Activated T-cell treated with anti-CD3 and anti-CD28 coated beads for 48 hours (primary cell): ENCODE data around the gene RNASET2.

Source experiments
- DNase-seq: peaks from one replicate; pipeline ENCODE4 v3.0.0-alpha.2; 2020; ENCODE audit warnings: low read depth

The RNASET2 gene

GRCh38 chr6:166956444-166957086 lies at the start of gene RNASET2:
Gene RNASET2, minus strand, starts transcription at chr6:166956550. Its CDS starts 368 bp downstream, at chr6:166956182.
- peak; percentile 99 for DNase-seq

GRCh38 chr6:167005350-167006159 lies 49.2 kb upstream of the RNASET2 start:
- DNase-seq: no peak

GRCh38 chr6:167000759-167001158 lies 44.4 kb upstream of the RNASET2 start:
- DNase-seq: no peak

GRCh38 chr6:166999884-167000253 lies 43.5 kb upstream of the RNASET2 start:
- no peak for DNase-seq

GRCh38 chr6:166999145-166999883 lies 43.0 kb upstream of the RNASET2 start, which contains the start of gene CEP43:
Gene CEP43, plus strand, starts transcription at chr6:166999397. Its CDS starts 16 bp downstream, at chr6:166999413.
- DNase-seq: peak; percentile 91

GRCh38 chr6:166998256-166999144 lies 42.1 kb upstream of the RNASET2 start:
- peak; percentile 4 for DNase-seq

GRCh38 chr6:166997768-166998255 lies 41.5 kb upstream of the RNASET2 start:
- DNase-seq: peak; percentile 46

GRCh38 chr6:166997348-166997747 lies 41.0 kb upstream of the RNASET2 start:
- DNase-seq: no peak

- DNase-seq: no peak
These were observed 40.1 kb upstream of the RNASET2 start for GRCh38 chr6:166996406-166996805.

- DNase-seq: peak; percentile 13
These were observed 33.2 kb upstream of the RNASET2 start for GRCh38 chr6:166989427-166990032.

GRCh38 chr6:166988674-166989201 lies 32.4 kb upstream of the RNASET2 start:
- DNase-seq: no peak

- no peak for DNase-seq
These were observed 31.6 kb upstream of the RNASET2 start for GRCh38 chr6:166987930-166988329.

GRCh38 chr6:166987448-166987847 lies 31.1 kb upstream of the RNASET2 start:
- DNase-seq: no peak

GRCh38 chr6:166980738-166981137 lies 24.4 kb upstream of the RNASET2 start:
- no peak for DNase-seq

GRCh38 chr6:166977621-166978525 lies 21.5 kb upstream of the RNASET2 start:
- DNase-seq: no peak

GRCh38 chr6:166976636-166977035 lies 20.3 kb upstream of the RNASET2 start:
- DNase-seq: no peak

GRCh38 chr6:166972101-166972500 lies 15.8 kb upstream of the RNASET2 start:
- DNase-seq: no peak

- no peak for DNase-seq
These were observed 14.9 kb upstream of the RNASET2 start for GRCh38 chr6:166971271-166971670.

GRCh38 chr6:166970776-166971175 lies 14.4 kb upstream of the RNASET2 start:
- no peak for DNase-seq

- DNase-seq: no peak
These were observed 13.7 kb upstream of the RNASET2 start for GRCh38 chr6:166970091-166970490.
